Effector memory CD4-positive, alpha-beta T cell (primary cell): ENCODE measurements around the gene PWP1.
"Not testable (repeated sequence)": the region's sequence is repeated elsewhere in the genome, so short reads cannot be mapped to it uniquely, and the experiment has no call there.

Experiments used
- DNase-seq, 3 donors: peaks; one replicate each; pipeline ENCODE4 v3.0.0-alpha.2; 2020
- H3K27ac ChIP-seq: 2 replicates; pipeline ENCODE4 v1.7.0; 2013; ENCODE audit warnings: mild to moderate bottlenecking, low read length, moderate library complexity; ENCODE audit not compliant: insufficient read depth, poor library complexity, severe bottlenecking
- H3K27me3 ChIP-seq: replicated peaks from 2 replicates; pipeline ENCODE4 v1.7.0; 2013; ENCODE audit warnings: mild to moderate bottlenecking, low read length; ENCODE audit not compliant: insufficient read depth, control insufficient read depth, poor library complexity, severe bottlenecking
- H3K36me3 ChIP-seq: 2 replicates; pipeline ENCODE4 v1.7.0; 2013; ENCODE audit warnings: mild to moderate bottlenecking, low read length, moderate library complexity; ENCODE audit not compliant: control insufficient read depth, insufficient read depth
- H3K4me1 ChIP-seq: 2 replicates; pipeline ENCODE4 v1.7.0; 2013; ENCODE audit warnings: low read length, mild to moderate bottlenecking; ENCODE audit not compliant: control insufficient read depth, insufficient read depth, poor library complexity, severe bottlenecking
- H3K4me3 ChIP-seq: 2 replicates; pipeline ENCODE4 v1.7.0; 2013; ENCODE audit warnings: low read length, low read depth, mild to moderate bottlenecking; ENCODE audit not compliant: insufficient read depth, poor library complexity, severe bottlenecking
- H3K9me3 ChIP-seq: 2 replicates; pipeline ENCODE4 v1.7.0; 2013; ENCODE audit warnings: mild to moderate bottlenecking, low read length, moderate library complexity; ENCODE audit not compliant: control insufficient read depth

Gene PWP1

GRCh38 chr12:107684029-107684795, 1.4 kb upstream of the PWP1 start:
- H3K27ac ChIP-seq, result no peak overlapping the region
- H3K4me3 ChIP-seq, result no peak overlapping the region
- no peaks in the 10 kb centered on the region for H3K36me3 ChIP-seq
- no peaks in the 10 kb centered on the region for H3K27me3 ChIP-seq
- no peaks in the 10 kb centered on the region for H3K9me3 ChIP-seq
- H3K4me1 ChIP-seq, result peaks cover 12% of the 10 kb centered on the region
- DNase-seq, result no peak

GRCh38 chr12:107684990-107685359, 624 bp upstream of the PWP1 start:
- peak in 1 of 3 donors; percentile 2 for DNase-seq
- peak overlapping the region; percentile 78 for H3K27ac ChIP-seq
- H3K4me1 ChIP-seq, result peaks cover 12% of the 10 kb centered on the region
- H3K9me3 ChIP-seq, result no peaks in the 10 kb centered on the region
- no peaks in the 10 kb centered on the region for H3K27me3 ChIP-seq
- H3K4me3 ChIP-seq, result peak overlapping the region; percentile 70
- peaks cover 6% of the 10 kb centered on the region for H3K36me3 ChIP-seq

- not testable (repeated sequence) for H3K9me3 ChIP-seq, H3K27me3 ChIP-seq, H3K4me3 ChIP-seq, H3K4me1 ChIP-seq, H3K27ac ChIP-seq, DNase-seq
- H3K36me3 ChIP-seq, result peaks cover 95% of the 10 kb centered on the region
Measured at GRCh38 chr12:107695772-107696171, 10.2 kb downstream of the PWP1 start.

- no peak overlapping the region for H3K27ac ChIP-seq
- no peaks in the 10 kb centered on the region for H3K27me3 ChIP-seq
Measured at GRCh38 chr12:107702106-107702505, 16.5 kb downstream of the PWP1 start.

GRCh38 chr12:107704041-107704440, 18.4 kb downstream of the PWP1 start:
- peaks cover 64% of the 10 kb centered on the region for H3K36me3 ChIP-seq
- DNase-seq, result no peak
- no peaks in the 10 kb centered on the region for H3K4me1 ChIP-seq
- no peak overlapping the region for H3K4me3 ChIP-seq
- no peaks in the 10 kb centered on the region for H3K27me3 ChIP-seq
- H3K9me3 ChIP-seq, result no peaks in the 10 kb centered on the region
- H3K27ac ChIP-seq, result no peak overlapping the region

More at GRCh38 chr12:107702106-107702505, 16.5 kb downstream of the PWP1 start:
- Histone ChIP-seq H3K9me3 (no peaks in the 10 kb centered on the region), H3K4me1 (no peaks in the 10 kb centered on the region), H3K36me3 (peaks cover 75% of the 10 kb centered on the region), H3K4me3 (no peak overlapping the region)
- no peak for DNase-seq

GRCh38 chr12:107705522-107705921, 19.9 kb downstream of the PWP1 start:
- H3K4me3 ChIP-seq, result not testable (repeated sequence)
- peaks cover 64% of the 10 kb centered on the region for H3K36me3 ChIP-seq

GRCh38 chr12:107715780-107716179, 30.2 kb downstream of the PWP1 start:
- Histone ChIP-seq H3K36me3 (peaks cover 40% of the 10 kb centered on the region), H3K4me1 (no peaks in the 10 kb centered on the region), H3K9me3 (no peaks in the 10 kb centered on the region), H3K4me3 (no peak overlapping the region), H3K27ac (no peak overlapping the region), H3K27me3 (no peaks in the 10 kb centered on the region)
- DNase-seq, result no peak

More at GRCh38 chr12:107705522-107705921, 19.9 kb downstream of the PWP1 start:
- H3K27ac ChIP-seq, H3K9me3 ChIP-seq, H3K27me3 ChIP-seq, DNase-seq, H3K4me1 ChIP-seq: not testable (repeated sequence)

GRCh38 chr12:107718606-107719005, 33.0 kb downstream of the PWP1 start:
- no peak for DNase-seq

GRCh38 chr12:107727327-107727726, 41.7 kb downstream of the PWP1 start:
- not testable (repeated sequence) for H3K27ac ChIP-seq, H3K27me3 ChIP-seq, H3K4me3 ChIP-seq, H3K9me3 ChIP-seq, H3K36me3 ChIP-seq, DNase-seq, H3K4me1 ChIP-seq

More at GRCh38 chr12:107718606-107719005, 33.0 kb downstream of the PWP1 start:
- Histone ChIP-seq H3K27me3 (no peaks in the 10 kb centered on the region), H3K9me3 (no peaks in the 10 kb centered on the region), H3K4me1 (no peaks in the 10 kb centered on the region), H3K36me3 (peaks cover 12% of the 10 kb centered on the region), H3K4me3 (no peak overlapping the region), H3K27ac (no peak overlapping the region)

- H3K27me3 ChIP-seq, H3K9me3 ChIP-seq, H3K4me1 ChIP-seq, H3K36me3 ChIP-seq, DNase-seq, H3K4me3 ChIP-seq, H3K27ac ChIP-seq: not testable (repeated sequence)
Measured at GRCh38 chr12:107727742-107728141, 42.1 kb downstream of the PWP1 start.
